GM19324 (cell line): Measurements from ENCODE around the gene TBXA2R.
"Not testable (repeated sequence)": the region's sequence is repeated elsewhere in the genome, so short reads cannot be mapped to it uniquely, and the experiment has no call there.

ENCODE experiments used
- ATAC-seq: cut with Tn5 transposase; IDR thresholded peaks from one replicate; pipeline ENCODE4 v1.9.1; 2021; ENCODE audit warnings: mild to moderate bottlenecking, moderate library complexity; ENCODE audit not compliant: unreplicated experiment, low FRiP score

The TBXA2R gene

DNA sequence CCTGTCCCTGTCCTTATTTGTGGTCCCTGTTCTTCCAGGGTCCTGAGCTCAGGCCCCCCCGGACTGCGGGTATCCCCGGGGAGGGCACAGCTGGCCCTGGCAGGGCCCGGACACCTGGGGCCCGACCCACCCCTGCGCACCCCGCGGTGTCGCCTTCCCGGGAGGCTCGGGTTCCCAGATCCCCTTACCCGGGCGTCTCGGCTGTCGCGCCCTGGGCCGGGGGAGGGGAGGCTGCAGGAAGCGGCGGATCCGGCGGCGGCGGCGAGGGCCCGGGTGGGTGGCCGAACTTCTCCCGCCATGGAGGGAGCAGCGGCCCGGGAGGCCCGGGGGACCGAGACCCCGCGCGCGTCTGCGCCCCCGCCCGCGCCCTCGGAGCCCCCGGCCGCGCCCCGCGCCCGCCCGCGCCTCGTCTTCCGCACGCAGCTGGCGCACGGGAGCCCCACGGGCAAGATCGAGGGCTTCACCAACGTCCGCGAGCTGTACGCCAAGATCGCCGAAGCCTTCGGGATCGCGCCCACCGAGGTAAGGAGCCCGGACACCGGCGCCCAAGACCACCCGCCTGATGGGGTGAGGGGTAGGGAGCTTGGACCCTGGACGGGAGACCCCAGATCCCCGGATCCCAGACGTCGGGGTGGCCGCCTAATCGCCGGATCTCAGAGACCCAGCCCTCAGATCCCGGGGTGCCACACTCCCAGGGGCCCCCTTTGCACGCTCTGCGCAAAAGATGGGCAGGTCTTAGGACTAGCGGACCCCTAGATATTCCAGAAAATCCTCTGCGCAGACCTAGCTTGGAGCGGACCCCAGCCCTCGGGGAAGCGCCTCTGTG is 21.2 kb downstream of the TBXA2R start, which contains the start of gene GIPC3:
GIPC3 (plus strand) TSS at position 178 of the 826 bp plus-strand sequence; CDS start at position 298, 120 bp downstream.
- ATAC-seq: no peak

- not testable (repeated sequence) for ATAC-seq
Measured at GRCh38 chr19:3584036-3584802, 22.5 kb downstream of the TBXA2R start.

DNA sequence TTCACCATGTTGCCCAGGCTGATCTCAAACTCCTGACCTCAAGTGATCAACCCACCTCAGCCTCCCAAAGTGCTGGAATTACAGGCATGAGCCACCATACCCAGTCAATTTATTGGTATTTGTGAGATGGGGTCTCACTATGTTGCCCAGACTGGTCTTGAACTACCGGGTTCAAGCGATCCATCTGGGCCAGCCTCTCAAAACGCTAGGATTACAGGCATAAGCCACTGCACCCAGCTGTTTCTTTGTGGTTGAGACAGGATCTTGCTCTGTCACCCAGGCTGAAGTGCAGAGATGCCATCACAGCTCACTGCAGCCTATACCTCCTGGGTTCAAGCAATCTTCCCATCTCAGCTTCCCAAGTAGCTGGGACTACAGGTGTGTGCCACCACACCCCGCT is 24.9 kb downstream of the TBXA2R start:
- ATAC-seq: not testable (repeated sequence)

DNA sequence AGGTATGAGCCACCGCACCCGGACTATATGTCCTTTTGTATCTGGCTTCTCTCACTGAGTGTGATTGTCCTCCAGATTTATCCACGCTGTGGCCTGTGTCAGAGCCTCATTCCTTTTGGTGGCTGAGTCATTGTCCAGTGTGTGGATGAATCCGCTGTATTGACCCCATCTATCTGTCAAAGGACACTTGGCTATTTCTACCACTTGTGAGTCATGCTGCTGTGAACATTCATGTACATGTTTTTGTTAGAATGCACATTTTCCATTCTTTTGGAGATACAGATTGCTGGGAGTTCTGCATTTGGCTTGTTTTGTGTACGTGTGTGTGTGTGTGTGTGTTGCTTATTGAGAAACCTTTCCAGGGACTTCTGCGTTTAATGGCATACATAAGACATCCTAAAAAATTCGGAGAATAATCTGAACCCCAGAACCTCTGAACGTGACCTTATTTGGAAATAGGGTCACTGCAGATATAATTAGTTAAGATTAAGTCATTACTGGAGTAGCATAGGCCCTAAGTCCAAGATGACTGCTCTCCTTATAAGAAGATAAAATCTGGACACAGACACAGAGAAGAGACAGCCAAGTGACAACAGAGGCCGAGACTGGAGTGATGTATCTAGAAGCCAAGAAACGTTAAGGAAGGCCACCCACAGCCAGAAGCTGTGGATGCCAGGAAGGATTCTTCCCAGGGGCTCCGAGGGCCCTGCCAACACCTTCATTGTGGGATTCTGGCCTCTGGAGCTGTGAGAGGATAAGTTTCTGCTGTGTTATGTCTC is 26.3 kb downstream of the TBXA2R start:
- ATAC-seq: no peak

DNA sequence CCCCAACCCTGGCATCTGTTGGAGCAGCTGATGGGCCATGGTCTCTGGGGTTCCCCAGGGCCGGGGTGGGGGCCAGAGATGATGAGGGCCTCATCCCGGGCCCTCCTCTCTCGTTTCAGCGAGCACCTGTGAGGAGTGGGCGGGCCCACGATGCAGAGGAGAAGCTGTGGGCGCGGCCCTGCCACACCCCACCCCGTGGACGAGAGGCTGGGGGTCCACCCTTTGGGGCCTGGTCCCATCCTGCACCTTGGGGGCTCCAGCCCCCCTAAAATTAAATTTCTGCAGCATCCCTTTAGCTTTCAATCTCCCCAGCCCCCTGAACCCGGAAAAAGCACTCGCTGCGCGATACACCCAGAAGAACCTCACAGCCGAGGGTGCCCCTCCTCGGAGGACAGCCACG is 28.3 kb downstream of the TBXA2R start:
- ATAC-seq: no peak

GRCh38 chr19:3577723-3578344 is 28.8 kb downstream of the TBXA2R start:
- ATAC-seq: no peak

DNA sequence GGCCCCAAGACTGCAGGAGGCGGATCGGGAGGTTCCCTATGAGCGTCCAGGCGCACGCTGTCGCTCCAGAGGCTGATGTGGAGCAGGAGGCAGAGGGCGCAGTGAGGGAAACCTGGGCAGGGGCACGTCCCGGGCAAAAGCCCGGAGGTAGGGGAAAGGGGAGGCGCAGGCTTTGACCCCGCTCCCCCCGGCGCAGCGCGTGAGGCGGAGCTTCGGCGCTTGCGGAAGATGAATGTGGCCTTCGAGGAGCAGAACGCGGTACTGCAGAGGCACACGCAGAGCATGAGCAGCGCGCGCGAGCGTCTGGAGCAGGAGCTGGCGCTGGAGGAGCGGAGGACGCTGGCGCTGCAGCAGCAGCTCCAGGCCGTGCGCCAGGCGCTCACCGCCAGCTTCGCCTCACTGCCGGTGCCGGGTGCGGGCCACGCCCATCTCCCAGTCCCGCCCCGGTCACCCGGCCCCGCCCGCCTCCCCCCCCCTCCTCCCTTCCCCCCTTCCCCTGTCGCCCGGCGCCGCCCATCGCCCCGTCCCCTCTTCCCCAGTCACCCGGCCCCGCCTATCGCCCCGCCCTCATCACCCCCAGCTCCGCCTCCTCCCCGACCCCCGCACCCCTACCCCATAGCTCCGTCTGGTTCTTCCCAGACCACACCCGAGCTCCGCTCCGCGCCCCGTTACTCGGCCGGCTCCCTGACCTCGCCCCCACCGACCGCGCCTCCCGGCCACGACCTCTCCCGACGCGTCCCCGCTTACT is 29.8 kb downstream of the TBXA2R start:
- no peak for ATAC-seq

- no peak for ATAC-seq
Measured at GRCh38 chr19:3575949-3576673, 30.6 kb downstream of the TBXA2R start.

DNA sequence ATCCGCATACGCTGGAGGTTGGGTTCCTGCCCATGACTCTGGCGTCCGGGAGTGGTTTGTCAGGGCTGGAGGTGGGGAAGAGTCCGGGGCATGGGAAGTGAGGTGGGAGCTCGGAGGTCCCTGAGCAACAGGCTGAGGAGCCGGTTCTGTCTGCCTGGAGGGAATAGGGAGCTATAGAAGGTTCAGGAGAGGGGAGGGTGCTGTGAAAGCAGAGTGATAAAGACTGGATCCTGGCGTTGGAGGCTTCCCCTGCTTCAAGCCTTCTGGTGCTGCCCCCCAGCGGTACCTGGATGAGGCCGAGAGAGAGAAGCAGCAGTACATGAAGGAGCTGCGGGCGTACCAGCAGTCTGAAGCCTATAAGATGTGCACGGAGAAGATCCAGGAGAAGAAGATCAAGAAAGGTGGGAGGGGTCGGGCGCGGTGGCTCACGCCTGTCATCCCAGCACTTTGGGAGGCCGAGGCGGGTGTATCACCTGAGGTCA is 31.4 kb downstream of the TBXA2R start:
- ATAC-seq: no peak

DNA sequence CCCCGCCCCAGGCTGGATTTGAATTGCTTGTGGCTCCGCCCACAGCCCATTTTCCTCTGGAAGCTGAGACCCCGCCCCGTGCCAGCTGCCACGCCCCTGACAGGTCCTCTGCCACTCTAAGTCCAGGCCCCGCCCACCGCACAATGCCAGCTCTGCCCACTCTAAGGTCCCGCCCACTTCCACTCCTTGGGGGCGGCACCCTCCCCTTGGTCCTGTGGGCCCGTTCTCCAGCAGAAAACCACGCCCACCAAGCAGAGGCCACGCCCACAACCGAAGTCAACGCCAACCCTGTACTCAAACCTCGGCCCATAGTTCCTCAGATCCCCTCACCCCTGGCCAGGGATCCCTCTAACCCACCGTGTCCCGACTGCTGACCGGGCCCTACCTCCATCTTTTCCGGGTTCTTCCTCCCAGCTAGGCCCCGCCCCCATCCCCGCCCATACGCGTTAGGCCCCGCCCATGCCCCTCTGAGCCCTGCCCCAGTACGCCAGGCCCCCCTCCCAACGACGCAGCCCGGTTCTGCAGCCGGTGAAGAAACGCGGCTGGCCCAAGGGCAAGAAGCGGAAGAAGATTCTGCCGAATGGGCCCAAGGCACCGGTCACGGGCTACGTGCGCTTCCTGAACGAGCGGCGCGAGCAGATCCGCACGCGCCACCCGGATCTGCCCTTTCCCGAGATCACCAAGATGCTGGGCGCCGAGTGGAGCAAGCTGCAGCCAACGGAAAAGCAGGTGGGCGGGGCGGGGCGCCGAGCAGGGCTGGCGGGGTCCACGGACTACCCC is 32.6 kb downstream of the TBXA2R start:
- no peak for ATAC-seq

- ATAC-seq: peak; percentile 25
Measured at GRCh38 chr19:3573162-3573857, 33.4 kb downstream of the TBXA2R start.

DNA sequence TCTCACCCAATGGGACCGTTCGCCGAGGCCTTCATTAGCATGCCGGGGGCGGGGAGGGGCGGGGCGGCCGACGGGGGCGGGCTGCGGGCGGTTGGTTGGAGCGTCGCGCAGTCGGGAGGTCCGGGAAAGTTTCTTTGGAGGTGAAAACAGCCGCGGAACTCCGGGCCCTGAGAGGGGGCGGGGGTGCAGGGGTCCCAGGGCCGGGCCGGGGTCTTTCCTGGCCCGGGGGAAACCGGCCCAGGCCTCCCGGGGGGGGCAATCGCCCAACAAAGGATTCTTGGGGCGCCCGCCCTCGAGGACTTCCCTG is 33.9 kb downstream of the TBXA2R start, which contains the start of gene HMG20B:
HMG20B (plus strand) TSS at position 90 of the 307 bp plus-strand sequence. CDS start 366 bp downstream, outside the sequence.
- no peak for ATAC-seq

- ATAC-seq: peak; percentile 96
Measured at GRCh38 chr19:3572132-3572854, 34.4 kb downstream of the TBXA2R start.

DNA sequence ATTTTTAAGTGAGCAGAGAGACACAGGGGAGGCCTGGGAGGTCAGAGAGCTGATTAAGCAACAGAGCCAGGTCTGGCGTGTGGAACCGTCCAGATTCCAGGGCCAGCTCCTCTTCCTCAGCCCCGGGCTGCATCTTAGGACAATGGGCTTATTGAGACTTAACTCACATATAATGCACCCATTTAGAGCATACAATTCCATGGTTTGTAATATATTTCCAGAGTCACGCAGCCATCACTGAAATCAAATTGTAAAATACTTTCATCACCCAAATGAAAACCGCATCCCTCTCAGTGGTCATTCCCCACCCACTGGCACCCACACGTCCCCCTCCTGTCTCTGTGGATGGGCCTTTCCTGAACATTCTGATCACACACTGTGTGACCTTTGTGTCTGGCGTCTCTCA is 36.1 kb downstream of the TBXA2R start:
- no peak for ATAC-seq

GRCh38 chr19:3570042-3570441 is 36.6 kb downstream of the TBXA2R start:
- not testable (repeated sequence) for ATAC-seq

- ATAC-seq: no peak
Measured at GRCh38 chr19:3565139-3565538, 41.5 kb downstream of the TBXA2R start.
